Measurements from ENCODE around the gene THTPA. TPM values are rescaled to one million over a fixed set of nuclear protein-coding genes. Genes with fewer than 3 reads are reported as not detected.

THTPA gene
- total RNA-seq, 3 donors from 2014 or later (not counting 1 experiment from before 2014, with no cell fraction given), result 16.5 to 19.3 (median 19.1) TPM

- no peaks in the 10 kb centered on the region for H3K27me3 Mint-ChIP-seq (ENCODE audit: low read depth in 2 of 2)
- Histone ChIP-seq H3K4me1 (ENCODE audit: control insufficient read depth, insufficient read depth, low read length) (peaks cover 14% of the 10 kb centered on the region), H3K27me3 (ENCODE audit: control insufficient read depth, insufficient read depth, low read length) (no peaks in the 10 kb centered on the region), H3K9me3 (ENCODE audit: control insufficient read depth, insufficient read depth, low read length) (no peaks in the 10 kb centered on the region), H3K27ac (ENCODE audit: low read length) (no peak overlapping the region), H3K36me3 (ENCODE audit: control insufficient read depth, insufficient read depth, low read length) (peaks cover 64% of the 10 kb centered on the region), H3K4me3 (ENCODE audit: low read length) (no peak overlapping the region)
- peaks cover 21 to 28% of the 10 kb centered on the region in 2 donors for H3K4me1 Mint-ChIP-seq
- TF ChIP-seq CTCF (IDR thresholded peaks at IDR 0.05), result no peak
- DNase-seq (no peak), ATAC-seq (no peak)
- WGBS (ENCODE audit: insufficient coverage), result 97% methylated on average over 2 of the region's 2 CpGs
- no peak overlapping the region for H3K4me3 Mint-ChIP-seq
- no peaks in the 10 kb centered on the region for H3K36me3 Mint-ChIP-seq
- no peaks in the 10 kb centered on the region for H3K9me3 Mint-ChIP-seq
- intact Hi-C loops (cut with micrococcal nuclease), result loop anchor here (5.0 kb wide), 1 partner anchor 234 kb away; no protein-coding TSS in a partner anchor
- peak overlapping the region; percentile 38 to 64 for H3K27ac Mint-ChIP-seq
These were observed 5.2 kb downstream of the THTPA start for GRCh38 chr14:23561259-23561658.

- ATAC-seq, result no peak
These were observed 6.1 kb downstream of the THTPA start for GRCh38 chr14:23561873-23562821.

GRCh38 chr14:23562822-23563472 is 6.9 kb downstream of the THTPA start:
- H3K27ac ChIP-seq (ENCODE audit: low read length), result no peak overlapping the region
- H3K36me3 ChIP-seq (ENCODE audit: control insufficient read depth, insufficient read depth, low read length), result peaks cover 64% of the 10 kb centered on the region
- intact Hi-C loops (cut with micrococcal nuclease), result loop anchor here (5.0 kb wide), 1 partner anchor 236 kb away; no protein-coding TSS in a partner anchor
- H3K4me3 Mint-ChIP-seq, result peak overlapping the region; percentile 28
- ATAC-seq, result peak; percentile 49 to 59 (median 57)
- peak overlapping the region in 1 of 2 donors; percentile 61 for H3K27ac Mint-ChIP-seq
- H3K4me3 ChIP-seq (ENCODE audit: low read length), result no peak overlapping the region
- WGBS (ENCODE audit: insufficient coverage), result 93% methylated on average over 2 of the region's 2 CpGs
- DNase-seq, result peak; percentile 39 to 82
- H3K9me3 ChIP-seq (ENCODE audit: control insufficient read depth, insufficient read depth, low read length), result no peaks in the 10 kb centered on the region
- H3K27me3 Mint-ChIP-seq (ENCODE audit: low read depth in 2 of 2), result no peaks in the 10 kb centered on the region
- H3K36me3 Mint-ChIP-seq, result no peaks in the 10 kb centered on the region
- no peaks in the 10 kb centered on the region for H3K9me3 Mint-ChIP-seq
- peaks cover 17% of the 10 kb centered on the region for H3K4me1 ChIP-seq (ENCODE audit: control insufficient read depth, insufficient read depth, low read length)
- H3K4me1 Mint-ChIP-seq, result peaks cover 21 to 30% of the 10 kb centered on the region in 2 donors
- no peaks in the 10 kb centered on the region for H3K27me3 ChIP-seq (ENCODE audit: control insufficient read depth, insufficient read depth, low read length)
- peak; percentile 85 for TF ChIP-seq CTCF (IDR thresholded peaks at IDR 0.05)

More at GRCh38 chr14:23561873-23562821, 6.1 kb downstream of the THTPA start:
- Histone ChIP-seq H3K36me3 (ENCODE audit: control insufficient read depth, insufficient read depth, low read length) (peaks cover 64% of the 10 kb centered on the region), H3K27ac (ENCODE audit: low read length) (no peak overlapping the region), H3K4me1 (ENCODE audit: control insufficient read depth, insufficient read depth, low read length) (peaks cover 14% of the 10 kb centered on the region), H3K4me3 (ENCODE audit: low read length) (no peak overlapping the region), H3K27me3 (ENCODE audit: control insufficient read depth, insufficient read depth, low read length) (no peaks in the 10 kb centered on the region), H3K9me3 (ENCODE audit: control insufficient read depth, insufficient read depth, low read length) (no peaks in the 10 kb centered on the region)
- peaks cover 21 to 28% of the 10 kb centered on the region in 2 donors for H3K4me1 Mint-ChIP-seq
- no peak for TF ChIP-seq CTCF (IDR thresholded peaks at IDR 0.05)
- H3K9me3 Mint-ChIP-seq, result no peaks in the 10 kb centered on the region
- H3K36me3 Mint-ChIP-seq, result no peaks in the 10 kb centered on the region
- intact Hi-C loops (cut with micrococcal nuclease), result loop anchor here (5.0 kb wide), 1 partner anchor 235 kb away; no protein-coding TSS in a partner anchor
- H3K27ac Mint-ChIP-seq, result peak overlapping the region in 1 of 2 donors; percentile 61
- WGBS (ENCODE audit: insufficient coverage), result 93% methylated on average over 13 of the region's 15 CpGs
- H3K27me3 Mint-ChIP-seq (ENCODE audit: low read depth in 2 of 2), result no peaks in the 10 kb centered on the region
- no peak for DNase-seq
- no peak overlapping the region for H3K4me3 Mint-ChIP-seq

All from natural killer cell (primary cell).